ENCODE results near the gene LAMB3.

Gene LAMB3

GRCh38 chr1:209633335-209633997, 18.8 kb downstream of the LAMB3 start:
- DNase-seq (ENCODE audit: low read depth in 2 of 2), result no peak

GRCh38 chr1:209630383-209631225, 21.6 kb downstream of the LAMB3 start:
- DNase-seq (ENCODE audit: low read depth in 2 of 2), result no peak

- DNase-seq (ENCODE audit: low read depth in 2 of 2), result no peak
These were observed 22.4 kb downstream of the LAMB3 start for GRCh38 chr1:209629621-209630382.

GRCh38 chr1:209628618-209629299, 23.5 kb downstream of the LAMB3 start:
- DNase-seq (ENCODE audit: low read depth in 2 of 2), result no peak

- peak; percentile 55 to 58 for DNase-seq (ENCODE audit: low read depth in 2 of 2)
These were observed 24.5 kb downstream of the LAMB3 start for GRCh38 chr1:209627732-209628196.

- no peak for DNase-seq (ENCODE audit: low read depth in 2 of 2)
These were observed 25.0 kb downstream of the LAMB3 start for GRCh38 chr1:209627027-209627731.

- no peak for DNase-seq (ENCODE audit: low read depth in 2 of 2)
These were observed 25.7 kb downstream of the LAMB3 start for GRCh38 chr1:209626346-209627026.

- DNase-seq (ENCODE audit: low read depth in 2 of 2), result no peak
These were observed 26.4 kb downstream of the LAMB3 start for GRCh38 chr1:209625791-209626285.

- no peak for DNase-seq (ENCODE audit: low read depth in 2 of 2)
These were observed 27.4 kb downstream of the LAMB3 start for GRCh38 chr1:209624558-209625549.

- no peak for DNase-seq (ENCODE audit: low read depth in 2 of 2)
These were observed 29.1 kb downstream of the LAMB3 start for GRCh38 chr1:209622841-209623829.

- DNase-seq (ENCODE audit: low read depth in 2 of 2), result no peak
These were observed 30.2 kb downstream of the LAMB3 start for GRCh38 chr1:209621741-209622655.

GRCh38 chr1:209621286-209621685, 30.9 kb downstream of the LAMB3 start:
- DNase-seq (ENCODE audit: low read depth in 2 of 2), result no peak

- DNase-seq (ENCODE audit: low read depth in 2 of 2), result no peak
These were observed 31.7 kb downstream of the LAMB3 start for GRCh38 chr1:209620487-209620884.

- DNase-seq (ENCODE audit: low read depth in 2 of 2), result no peak
These were observed 32.3 kb downstream of the LAMB3 start for GRCh38 chr1:209619696-209620486.

GRCh38 chr1:209618756-209619420, 33.3 kb downstream of the LAMB3 start:
- no peak for DNase-seq (ENCODE audit: low read depth in 2 of 2)

All from stimulated activated CD8-positive, alpha-beta memory T cell treated with anti-CD3 and anti-CD28 coated beads, Interleukin-7, amount 100 ng/mL, for 4 hours (primary cell).